CD4-positive, alpha-beta T cell treated with Interleukin-21 for 1 hour (primary cell): ENCODE measurements around the gene CERS6.
"Not testable (repeated sequence)": the region's sequence is repeated elsewhere in the genome, so short reads cannot be mapped to it uniquely, and the experiment has no call there.

Experiments
- DNase-seq: peaks from one replicate; pipeline ENCODE4 v3.0.0-alpha.2; 2020

CERS6 gene

DNA sequence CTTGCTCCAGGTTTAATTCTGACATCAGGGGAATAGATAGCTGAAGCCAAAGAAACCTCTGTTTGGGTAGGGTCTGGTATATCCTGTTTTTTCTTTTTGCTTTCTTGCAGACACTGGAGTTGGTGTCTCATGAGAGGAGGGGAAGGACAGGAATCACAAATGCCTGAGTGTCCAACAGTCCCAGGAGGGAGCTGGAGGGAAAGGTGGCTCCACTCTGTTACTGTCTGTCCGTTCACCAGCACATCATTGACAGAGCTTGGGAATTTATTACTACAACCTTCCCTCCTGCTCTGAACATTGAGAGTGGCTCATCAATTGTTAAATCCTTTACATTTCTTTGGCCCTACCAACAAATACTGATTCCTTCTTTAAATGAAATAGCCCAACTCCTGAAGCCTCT, 194.1 kb downstream of the CERS6 start:
- no peak for DNase-seq

DNA sequence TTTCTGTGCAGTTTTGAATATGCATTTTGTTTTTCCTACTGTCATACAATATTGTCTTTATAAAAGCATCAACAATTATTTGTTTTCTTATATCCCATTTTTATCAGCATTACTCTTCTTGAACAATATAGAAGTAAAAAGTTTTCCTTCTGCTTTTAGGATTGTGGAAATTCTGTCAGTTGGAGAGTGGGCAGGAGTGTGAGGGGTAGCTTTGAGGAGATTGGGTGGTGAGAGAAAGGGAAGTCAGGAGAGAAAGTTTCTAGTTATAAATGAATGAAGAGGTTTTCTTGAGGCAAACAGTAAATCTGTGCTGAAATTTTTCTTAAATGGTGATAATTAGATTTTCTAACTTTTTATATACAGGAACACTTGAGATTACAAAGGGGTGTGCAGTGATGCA, 194.7 kb downstream of the CERS6 start:
- DNase-seq = no peak

DNA sequence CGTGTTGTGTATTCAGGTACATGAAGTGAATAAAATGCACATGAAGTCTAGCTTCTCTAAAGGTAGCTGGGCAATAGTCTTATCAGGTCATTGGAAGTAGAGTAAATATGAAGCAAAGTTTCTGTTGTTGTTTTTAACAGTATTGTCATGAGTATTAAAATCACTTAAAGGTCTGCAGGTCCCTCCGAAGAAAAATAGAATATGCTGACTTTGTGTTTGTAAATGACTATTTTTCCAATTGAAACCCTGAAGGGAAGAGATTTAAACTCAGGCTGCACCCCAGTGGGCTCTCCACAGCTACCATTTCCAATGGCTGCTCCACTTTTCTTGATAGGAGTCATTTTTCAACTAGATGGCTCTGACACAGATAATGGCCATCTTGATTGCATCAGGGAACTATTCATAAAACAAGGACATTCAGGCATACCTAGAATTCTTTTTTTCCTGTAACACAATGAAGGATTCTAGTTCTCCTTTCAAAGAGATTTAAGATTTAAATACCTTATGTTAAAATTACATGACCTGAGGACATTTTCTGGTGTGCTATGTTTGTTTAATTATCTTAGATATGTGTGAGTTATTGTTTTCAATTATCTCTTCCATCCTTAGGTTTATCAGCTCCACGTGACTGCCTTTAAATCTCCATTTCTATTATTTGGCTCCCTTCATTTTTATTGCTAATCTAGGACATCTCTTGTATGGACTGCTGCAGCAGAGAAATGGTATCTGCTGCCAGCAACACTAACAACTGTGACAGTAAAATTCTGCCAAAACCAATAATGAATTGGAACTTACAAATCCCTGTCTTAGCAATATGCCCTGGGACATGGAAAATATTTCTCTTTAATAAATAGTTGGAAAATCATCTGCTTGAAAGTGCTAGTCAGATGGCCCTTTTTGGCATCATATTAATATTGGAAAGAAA, 197.2 kb downstream of the CERS6 start:
- DNase-seq = no peak

DNA sequence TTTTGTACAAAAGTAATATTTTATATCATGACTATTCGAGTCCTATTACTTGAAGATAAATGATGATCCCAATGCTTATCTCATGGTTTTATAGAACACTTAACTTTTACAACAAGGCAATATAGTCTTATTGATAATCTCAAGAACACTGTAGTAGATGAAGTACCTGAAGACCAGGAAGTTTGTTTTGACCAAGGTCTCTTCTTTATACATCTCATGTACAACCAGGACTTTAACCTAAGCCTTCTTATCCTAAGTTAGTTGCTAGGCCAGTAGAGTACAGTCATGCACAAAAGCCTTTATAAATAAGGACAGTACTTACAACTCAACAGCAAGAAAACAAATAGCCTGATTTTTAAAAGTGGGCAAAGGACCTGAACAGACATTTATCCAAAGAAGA, 198.6 kb downstream of the CERS6 start:
- DNase-seq = no peak

DNA sequence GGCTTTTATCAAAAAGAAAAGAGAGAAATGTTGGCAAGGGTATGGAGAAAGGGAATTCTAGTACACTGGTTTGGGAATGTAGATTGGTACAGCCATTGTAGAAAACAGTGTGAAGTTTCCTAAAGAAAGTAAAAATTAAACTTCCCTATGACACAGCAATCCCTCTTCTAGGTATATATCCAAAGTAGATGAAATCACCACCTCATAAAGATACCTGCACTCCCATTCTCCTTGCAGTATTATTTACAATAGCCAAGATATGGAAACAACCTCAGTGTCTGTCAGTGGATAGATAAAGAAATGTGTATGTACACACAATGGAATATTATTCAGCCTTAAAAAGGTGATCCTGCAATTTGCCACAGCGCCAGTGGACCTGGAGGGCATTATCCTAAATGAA, 199.1 kb downstream of the CERS6 start:
- DNase-seq = no peak

DNA sequence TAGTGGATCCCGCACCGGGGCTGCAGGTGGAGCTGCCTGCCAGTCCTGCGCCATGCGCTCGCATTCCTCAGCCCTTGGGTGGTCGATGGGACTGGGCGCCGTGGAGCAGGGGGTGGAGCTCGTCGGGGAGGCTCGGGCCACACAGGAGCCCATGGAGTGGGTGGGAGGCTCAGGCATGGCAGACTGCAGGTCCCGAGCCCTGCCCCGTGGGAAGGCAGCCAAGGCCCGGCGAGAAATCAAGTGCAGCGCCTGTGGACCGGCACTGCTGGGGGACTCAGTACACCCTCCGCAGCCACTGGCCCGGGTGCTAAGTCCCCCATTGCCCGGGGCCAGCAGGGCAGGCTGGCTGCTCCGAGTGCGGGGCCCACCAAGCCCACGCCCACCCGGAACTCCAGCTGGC, 201.3 kb downstream of the CERS6 start:
- DNase-seq = not testable (repeated sequence)

DNA sequence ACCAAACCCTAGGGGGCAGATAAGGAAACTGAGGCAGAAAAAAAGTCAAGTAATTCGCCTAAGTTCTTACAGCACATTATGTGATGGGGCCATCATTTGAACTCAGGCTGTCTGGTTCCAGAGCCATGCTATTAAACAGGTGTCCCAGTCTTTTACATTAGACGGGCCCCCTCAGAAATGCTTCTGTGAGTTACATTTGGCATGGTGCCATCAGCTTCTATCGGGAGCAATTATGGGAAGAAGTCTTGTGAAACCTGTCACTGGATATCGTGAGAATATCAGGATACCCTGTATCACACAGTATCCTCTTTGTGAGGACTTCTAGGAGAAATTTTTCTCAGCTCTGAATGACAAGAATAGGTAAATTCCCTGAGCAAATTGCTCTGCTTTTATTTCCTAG, 202.6 kb downstream of the CERS6 start:
- no peak for DNase-seq

DNA sequence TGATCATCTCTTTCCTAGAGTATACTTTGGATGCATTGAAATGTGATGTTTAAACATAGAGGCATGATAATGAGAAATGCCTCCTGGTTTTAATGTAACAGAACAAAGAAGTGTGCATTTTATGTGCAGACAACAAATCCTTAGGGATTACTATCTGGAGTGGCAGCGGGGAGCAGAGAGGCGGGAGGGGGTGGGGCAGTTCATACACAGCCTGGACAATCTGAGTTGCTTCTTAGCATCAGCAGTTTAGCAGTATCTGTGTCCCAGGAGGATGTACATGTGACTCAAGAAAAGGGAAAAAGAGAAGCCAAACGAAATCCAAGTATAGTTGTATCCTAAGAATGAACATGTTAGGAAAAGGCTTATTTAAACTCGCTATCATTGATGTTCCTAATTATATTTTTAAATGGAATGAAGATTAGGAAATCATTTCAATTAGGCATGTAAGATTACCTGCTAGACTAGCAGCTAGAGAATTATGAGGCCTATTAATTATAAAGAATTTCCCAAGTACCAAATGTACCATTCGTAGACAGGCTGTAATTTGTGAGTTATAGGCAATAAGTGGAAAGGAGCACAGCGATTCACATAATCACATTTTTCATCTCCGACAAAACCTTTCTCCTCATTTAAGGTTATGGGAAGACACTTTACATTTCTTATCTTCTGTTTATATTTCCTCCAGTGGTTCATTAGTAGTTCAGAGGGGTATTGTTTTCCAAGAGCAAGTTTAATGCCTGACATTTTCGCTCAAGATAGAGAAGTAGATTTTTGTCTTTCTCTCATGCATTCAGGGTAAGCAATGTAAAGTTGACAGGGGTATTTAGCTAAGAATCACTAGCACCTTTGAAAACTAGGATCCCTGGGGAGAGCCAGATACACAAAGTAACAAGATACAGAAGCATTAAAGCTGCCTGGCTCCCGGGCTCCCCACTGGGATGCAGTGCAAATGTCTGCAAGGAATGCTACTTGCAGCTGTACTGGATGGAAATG, 205.1 kb downstream of the CERS6 start:
- DNase-seq = no peak

DNA sequence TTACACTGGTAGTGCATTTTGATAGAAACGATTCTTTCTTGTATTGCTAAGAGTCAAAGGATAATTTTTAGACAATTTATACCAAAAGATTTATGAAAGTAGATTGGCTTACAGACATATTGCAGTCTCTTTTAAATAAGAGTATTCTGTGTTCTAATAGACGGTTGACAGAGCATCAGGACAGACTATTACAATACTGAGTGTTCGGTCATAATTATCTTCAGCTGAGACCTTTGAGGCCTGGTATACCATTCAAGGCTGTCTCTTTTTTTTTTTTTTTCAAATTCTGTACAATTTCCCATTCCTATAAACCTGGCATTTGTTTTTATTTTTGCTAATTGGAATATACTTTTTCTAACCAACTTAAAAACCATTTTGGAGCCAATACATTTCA, 205.8 kb downstream of the CERS6 start:
- no peak for DNase-seq

DNA sequence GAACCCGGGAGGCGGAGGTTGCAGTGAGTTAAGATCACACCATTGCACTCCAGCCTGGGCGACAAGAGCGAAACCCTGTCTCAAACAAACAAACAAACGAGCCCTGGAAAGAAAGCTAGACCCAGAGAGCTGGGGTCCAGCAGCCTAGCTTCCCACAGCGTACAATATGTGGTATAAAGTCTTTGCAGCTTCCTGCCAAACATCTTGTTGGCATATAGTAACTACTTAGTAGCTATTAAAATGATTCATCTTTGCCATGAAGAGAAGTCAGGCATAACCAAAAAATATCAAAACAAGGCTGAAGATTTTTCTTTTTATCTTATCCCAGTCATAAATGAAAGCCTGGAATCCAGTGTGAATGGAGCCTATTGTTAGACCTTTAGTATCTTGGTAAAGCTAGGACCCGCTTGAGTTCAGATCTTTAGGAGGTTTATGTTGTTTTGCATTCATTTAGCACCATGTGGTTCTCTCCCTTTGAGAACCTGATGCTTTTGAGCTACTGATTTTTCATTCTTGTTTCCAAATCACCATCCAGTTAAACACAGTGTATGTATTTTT, 206.7 kb downstream of the CERS6 start:
- DNase-seq = no peak

DNA sequence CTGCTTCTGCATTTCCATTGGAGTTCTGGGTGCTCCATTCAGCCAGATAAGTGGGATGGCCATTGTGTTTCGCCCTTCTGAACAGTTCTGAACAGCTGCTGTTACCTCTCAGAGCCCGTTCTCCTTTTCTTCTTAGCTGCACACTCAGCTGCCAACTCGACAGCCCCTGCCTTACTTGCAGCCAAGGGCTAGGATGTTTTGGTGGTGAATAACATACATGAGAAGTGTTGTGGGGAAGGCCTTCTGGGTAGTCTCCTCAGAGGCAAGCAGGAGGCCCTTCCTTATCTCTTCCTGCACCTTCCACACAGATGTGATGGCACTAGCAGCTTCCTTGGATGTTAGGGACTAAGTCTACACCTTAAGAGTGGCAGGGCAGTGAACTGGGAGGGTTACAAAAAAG, 207.9 kb downstream of the CERS6 start:
- DNase-seq = no peak

DNA sequence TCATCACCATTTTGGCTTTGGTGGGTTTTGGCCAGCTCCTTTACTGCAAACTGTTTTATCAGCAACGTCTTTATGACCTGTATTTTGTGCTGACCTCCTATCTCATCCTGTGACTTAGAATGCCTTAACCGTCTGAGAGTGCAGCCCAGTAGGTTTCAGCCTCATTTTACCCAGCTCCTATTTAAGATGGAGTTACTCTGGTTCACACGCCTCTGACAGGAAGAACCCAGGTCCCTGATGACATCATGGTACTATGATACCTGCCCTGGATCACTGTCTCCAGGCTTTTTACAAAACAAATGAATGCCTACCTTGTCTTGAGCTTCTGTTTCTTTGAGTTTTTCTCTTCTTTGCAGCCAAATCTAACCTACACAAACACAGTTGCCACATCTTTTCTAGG, 208.6 kb downstream of the CERS6 start:
- not testable (repeated sequence) for DNase-seq

DNA sequence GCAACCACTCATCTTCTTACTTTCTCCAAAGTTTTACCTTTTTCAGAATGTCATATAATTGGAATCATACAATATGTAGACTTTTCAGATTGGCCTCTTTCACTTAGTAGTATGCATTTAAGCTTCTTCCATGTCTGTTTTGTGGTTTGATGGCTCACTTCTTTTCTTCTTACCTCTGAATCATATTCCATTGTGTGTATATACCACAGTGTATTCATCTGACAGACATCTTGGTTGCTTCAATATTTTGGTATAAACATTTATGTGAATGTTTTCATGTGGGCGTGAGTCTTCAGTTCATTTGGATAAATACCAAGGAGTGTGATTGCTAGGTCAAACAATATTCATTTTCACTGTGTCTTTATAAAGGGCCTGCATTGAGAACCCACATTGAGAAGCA, 210.3 kb downstream of the CERS6 start:
- DNase-seq = no peak

DNA sequence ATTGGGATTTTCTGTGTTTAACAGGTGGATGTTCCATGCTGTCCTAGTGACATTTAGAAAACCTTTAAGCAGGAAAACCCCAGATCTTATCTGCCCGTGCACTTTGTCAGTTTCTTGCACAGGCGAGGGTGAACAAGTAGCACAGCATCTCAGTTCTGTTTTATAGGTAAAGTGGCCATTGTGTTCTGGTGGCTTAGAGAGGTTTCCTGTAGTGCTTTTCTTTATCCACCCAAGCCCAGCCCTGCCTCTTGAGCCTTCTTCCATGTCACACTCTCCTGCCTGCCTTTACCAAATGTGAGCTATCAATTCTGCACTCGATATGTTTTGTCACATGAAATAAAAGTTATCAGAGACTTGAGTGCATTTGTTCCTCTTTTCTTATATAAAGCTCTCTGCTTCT, 211.1 kb downstream of the CERS6 start:
- no peak for DNase-seq

DNA sequence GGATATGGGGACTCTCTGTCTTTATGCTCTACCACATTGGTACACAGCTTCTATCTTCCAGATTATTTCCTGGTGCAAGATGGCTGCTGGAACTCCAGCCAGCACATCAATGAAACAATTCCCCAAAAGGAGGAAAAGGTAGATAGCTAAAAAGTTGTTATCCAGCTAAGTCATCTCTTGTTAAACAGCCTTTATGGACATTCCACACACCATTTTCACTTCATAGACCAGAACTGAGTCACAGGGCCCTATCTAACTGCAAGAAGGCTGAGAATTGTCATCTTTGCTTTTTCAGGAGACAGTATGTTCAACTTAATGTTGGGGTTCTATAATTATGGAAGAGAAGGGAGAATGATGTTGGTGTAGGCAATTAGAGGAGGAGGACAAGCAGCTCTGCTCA, 213.1 kb downstream of the CERS6 start:
- no peak for DNase-seq

DNA sequence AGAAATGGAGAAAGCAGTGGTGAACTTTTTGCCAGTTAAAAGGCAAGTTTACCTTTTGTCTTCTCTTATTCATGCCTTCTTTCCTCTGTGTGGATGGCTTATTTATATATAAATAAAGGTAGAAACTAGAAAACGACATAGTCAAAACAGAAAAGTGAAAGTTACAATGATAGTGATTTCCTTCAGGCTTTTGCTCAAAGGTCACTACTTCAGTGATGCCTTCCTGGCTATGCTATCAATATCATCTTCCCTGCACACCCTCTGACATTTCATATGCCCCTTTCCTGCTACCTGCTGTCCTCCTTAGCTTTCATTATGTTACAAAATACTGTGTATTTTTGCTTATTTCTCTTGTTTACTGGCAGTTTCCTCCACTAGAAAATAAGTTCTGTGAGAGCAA, 214.4 kb downstream of the CERS6 start:
- no peak for DNase-seq

DNA sequence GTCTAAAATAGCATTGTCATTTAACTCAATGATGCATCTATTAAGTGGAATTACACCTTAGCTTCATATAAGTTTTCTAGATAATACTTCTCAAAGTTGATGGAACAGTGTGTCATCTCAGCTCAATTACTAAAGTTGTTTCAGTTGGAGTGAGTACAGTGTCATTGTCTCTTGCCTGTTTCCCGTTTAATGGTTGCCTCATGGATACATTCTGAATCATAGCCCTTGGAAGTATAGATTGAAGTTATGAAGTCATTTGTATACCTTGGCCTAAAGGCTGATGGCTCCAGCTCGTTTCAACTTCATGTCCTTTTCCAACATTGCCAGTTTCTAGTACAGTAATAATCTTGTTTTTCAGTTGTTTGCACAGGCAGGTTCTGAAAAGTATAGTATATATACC, 215.9 kb downstream of the CERS6 start:
- DNase-seq = no peak

DNA sequence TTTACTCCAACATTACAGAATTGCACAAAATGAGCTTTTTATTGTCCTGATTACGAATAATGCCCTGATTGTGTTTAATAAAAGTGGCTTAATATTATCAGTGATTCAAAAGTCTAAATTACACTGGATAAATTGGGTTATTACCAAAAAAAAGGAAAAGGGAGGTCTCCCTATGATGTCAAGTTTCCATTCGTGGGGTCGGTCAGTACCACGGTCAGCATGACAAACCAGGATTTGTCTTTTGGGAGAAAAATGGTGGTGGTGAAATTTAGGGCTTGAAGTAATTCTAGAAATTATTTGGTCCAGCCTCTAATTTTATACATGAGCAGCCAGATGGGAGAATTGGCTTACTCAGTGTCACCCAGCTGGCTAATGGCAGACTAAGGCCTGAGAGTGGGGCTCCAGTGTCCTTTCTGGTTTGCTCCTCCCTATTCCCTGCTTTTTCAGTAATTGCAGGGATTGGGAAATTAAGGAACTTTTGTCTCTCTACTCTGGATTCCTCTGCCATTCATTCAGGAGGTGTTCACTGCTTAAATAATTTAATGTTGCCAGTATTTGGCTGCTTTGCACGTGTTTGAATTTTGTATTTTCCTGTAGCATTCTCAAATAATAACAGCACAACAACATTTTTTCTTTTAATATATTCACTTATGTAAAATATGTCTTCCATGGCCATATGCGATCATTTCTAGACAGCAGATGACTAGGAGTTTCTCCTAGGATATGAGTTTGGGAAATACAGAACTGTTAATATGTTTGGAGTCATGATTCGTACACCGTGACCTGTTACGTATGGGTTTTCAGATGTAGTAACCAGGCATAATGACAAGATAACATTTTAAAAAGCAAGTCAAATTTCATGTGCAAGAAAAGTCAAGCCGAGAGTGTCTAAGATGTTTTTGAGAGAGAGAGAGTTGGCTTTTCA, 217.5 kb downstream of the CERS6 start:
- DNase-seq = no peak

DNA sequence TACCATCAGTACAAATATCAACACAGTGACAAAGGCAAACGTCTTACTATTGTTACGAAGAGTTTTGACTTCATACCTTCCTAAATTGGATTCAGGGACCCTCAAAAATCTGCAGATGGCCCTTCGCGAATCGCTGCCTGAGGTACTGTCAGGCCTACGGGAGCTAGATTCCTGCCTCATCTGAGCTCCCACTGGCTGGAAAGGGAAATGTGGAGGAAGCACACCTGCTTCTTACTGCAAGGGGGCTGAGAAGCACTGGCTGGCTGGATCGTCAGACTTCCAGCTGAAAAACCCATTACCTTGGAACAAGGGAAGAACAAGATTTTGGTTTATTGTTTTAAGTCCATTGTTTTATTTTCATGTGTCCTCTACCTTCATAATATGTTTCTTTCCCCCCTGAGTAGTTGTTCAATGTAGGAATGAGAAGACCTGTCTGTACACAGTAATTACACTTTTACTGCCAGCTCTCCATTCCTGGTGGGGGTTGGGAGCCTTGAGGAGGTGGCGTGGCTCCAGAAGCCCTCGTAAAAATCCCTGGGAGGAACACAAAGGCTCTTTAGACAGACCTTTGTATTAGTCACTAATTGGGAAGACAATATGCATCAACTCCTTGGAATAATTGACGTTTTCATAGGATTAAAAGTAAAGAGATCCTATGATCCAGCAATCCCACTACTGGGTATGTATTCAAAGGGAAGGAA, 222.2 kb downstream of the CERS6 start:
- no peak for DNase-seq

DNA sequence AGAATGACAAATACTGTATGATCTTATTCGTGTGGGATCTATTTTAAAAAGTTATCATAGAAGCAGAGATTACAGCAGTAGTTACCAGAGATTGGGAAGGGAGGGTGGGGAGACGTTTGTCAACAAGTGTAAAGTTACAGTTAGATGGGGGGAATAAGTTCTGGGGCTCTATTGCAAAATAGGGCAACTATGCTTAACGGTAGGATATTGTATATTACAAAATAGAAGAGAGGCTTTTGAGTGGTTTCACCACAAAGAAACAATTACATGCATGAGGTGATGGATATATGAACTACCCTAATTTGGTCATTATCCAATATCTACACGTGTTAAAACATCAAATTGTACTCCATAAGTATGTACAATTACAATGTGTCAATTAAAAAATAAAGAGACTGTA, 223.0 kb downstream of the CERS6 start:
- no peak for DNase-seq

DNA sequence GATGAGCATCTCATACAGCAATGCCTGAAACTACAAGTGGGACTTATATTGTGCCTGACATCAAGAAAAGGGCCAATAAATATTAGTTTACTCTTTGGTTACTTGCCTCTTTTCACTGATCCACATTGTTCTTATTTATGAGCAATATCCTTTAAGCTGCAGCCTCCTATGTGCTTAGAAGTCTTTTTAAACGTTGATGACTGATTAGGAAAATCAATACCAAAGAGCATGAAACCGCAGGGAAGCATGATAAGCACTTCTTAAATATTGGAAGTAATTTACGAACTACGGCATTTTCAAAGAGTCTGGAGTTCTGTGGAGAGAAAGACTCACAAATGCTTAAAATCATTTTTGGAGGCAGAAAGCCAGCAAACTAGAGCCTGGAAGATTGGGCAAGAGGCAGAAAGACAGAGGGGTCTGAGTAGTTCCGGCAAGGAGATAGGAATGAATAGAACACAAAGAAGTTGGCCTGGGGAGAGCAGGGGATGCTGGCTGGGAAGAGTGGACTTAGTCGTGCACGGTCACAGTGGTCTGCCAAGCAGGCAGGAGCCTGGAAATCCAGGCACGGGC, 223.8 kb downstream of the CERS6 start:
- no peak for DNase-seq
